ELF-1 (cell line): Measurements from ENCODE around the gene AOC3.
"Not testable (repeated sequence)": the region's sequence is repeated elsewhere in the genome, so short reads cannot be mapped to it uniquely, and the experiment has no call there.

ENCODE experiments used
- DNase-seq: peaks from one replicate; pipeline ENCODE4 v3.0.0-alpha.2; 2016; ENCODE audit warnings: low read depth, low spot score

The AOC3 gene

DNA sequence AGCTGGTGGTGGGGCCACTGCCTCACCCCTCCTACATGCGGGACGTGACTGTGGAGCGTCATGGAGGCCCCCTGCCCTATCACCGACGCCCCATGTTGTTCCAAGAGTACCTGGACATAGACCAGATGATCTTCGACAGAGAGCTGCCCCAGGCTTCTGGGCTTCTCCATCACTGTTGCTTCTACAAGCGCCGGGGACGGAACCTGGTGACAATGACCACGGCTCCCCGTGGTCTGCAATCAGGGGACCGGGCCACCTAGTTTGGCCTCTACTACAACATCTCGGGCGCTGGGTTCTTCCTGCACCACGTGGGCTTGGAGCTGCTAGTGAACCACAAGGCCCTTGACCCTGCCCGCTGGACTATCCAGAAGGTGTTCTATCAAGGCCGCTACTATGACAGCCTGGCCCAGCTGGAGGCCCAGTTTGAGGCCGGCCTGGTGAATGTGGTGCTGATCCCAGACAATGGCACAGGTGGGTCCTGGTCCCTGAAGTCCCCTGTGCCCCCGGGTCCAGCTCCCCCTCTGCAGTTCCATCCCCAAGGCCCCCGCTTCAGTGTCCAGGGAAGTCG lies 16.8 kb downstream of the AOC3 start:
- not testable (repeated sequence) for DNase-seq

DNA sequence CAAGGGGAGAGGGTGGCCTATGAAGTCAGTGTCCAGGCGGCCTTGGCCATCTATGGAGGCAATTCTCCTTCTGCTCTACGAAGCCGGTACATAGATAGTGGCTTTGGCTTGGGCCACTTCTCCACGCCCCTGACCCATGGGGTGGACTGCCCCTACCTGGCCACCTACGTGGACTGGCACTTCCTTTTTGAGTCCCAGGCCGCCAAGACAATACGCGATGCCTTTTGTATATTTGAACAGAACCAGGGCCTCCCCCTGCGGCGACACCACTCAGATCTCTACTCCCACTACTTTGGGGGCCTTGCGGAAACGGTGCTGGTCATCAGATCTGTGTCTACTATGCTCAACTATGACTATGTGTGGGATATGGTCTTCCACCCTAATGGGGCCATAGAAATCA lies 17.3 kb downstream of the AOC3 start:
- no peak for DNase-seq

DNA sequence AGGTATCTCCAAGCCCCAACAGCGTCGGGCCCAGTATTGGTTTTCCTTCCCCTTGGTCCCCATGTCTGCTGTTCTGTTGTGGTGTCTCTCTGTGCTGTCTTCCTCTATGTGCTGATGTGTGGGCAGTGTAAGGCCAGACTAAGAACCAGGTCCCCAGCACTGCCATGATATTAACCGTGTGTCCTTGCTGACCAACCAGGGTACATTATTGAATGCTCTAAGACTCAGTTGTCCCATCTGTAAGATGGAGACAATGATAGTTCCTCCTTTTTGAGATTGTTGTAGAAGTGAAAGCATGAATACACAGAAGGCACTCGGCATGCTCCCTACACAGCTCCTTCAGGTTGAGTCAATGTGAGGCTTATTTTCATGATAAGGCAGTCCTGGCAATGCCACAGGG lies 20.6 kb downstream of the AOC3 start:
- no peak for DNase-seq

- no peak for DNase-seq
Measured at GRCh38 chr17:42872251-42872965, 21.4 kb downstream of the AOC3 start.

GRCh38 chr17:42873315-42873714 lies 22.3 kb downstream of the AOC3 start:
- no peak for DNase-seq

DNA sequence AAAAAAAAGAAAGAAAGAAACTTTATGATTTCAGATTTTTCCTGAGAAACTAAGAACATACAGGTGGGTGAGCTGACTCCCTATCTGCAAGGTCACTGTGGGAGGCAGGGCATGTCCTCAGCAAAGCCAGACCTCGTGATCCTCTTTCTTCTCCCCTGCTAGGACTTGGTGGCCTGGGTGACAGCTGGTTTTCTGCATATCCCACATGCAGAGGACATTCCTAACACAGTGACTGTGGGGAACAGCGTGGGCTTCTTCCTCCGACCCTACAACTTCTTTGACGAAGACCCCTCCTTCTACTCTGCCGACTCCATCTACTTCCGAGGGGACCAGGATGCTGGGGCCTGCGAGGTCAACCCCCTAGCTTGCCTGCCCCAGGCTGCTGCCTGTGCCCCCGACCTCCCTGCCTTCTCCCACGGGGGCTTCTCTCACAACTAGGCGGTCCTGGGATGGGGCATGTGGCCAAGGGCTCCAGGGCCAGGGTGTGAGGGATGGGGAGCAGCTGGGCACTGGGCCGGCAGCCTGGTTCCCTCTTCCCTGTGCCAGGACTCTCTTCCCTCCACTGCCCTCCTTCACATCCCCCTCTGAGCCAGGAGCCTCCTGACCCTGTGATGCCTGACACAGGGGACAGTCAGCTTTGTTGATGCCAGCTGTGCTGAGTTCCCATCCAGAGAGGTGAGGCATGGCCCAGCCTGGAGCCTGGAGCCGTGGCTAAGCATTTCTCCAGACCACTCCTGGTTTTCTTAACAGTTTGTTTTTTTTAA lies 23.1 kb downstream of the AOC3 start:
- not testable (repeated sequence) for DNase-seq

GRCh38 chr17:42877037-42877436 lies 26.0 kb downstream of the AOC3 start:
- peak; percentile 65 for DNase-seq

GRCh38 chr17:42878123-42878880 lies 27.3 kb downstream of the AOC3 start:
- DNase-seq = peak; percentile 90

DNA sequence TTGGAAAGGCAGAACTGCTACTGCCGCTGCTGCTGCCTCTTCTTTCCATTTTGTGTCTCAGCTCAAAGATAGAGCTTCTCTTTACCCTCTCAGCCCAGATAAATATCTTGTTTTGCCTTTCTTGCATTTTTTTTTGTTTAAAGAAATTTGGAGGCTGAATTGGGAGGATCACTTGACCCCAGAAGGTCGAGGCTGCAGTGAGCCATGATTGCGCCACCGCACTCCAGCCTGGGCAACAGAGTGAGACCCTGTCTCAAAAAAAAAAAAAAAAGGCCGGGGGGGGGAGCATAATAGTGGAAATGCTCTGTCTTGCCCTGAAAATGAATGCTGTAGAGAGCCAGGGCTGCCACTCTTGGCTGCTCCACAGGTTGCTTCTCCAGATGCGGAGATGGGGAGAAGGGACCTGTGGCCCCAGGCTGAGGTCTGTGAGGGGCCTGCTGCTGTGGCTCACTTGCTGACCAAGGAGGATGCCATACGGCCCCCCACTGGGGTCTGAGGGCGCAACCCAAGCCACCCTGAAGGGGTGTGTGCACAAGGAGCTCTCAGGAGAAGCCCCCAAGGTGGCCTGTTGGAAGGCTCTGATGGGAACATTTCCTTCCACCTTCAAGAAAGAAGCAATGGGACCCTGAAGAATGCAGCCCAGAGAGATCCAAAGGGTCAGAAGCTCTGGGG lies 28.1 kb downstream of the AOC3 start:
- no peak for DNase-seq

DNA sequence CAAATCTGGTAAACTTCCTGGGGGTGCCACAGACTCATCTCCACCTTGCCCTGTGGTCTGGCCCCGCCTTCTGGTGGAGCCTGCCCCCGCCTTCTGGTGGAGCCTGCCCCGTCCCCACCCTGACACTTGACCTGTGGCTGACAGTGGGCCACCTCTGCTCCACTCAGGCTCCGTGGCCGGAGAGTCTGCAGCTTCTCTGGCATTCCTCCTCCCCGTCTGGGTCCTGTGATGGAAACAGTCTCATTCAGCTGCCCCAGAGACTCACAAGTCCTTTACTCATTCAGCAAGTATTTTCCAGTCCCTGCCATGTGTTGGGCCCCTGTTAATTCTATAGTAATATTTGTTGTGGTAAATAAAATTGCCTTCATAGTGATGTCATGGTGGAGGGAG lies 28.6 kb downstream of the AOC3 start:
- no peak for DNase-seq

DNA sequence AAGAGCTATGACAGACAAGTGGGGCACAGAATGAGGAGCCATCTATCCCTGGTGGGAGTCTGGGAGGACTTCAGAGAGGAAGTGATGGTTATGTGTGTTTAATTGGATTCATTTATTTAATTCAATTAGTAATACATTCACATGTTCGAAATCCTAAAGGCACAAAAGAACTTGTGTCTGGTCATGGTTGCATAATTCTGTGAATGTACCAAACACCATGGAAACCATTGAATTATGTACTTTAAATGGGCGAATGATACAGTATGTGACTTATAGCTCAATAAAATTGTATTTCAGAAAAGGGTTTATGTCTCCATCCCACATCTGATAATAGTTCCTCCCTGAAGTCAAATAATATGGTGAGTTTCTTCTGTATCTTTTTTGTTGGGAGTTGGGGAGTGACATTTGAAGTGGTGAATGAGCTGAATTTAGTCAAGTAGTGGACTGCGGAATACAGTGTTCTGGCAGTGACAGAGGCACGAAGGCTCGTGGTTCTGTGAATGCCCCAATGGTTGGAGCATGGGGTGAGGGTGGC lies 29.8 kb downstream of the AOC3 start:
- DNase-seq = no peak

DNA sequence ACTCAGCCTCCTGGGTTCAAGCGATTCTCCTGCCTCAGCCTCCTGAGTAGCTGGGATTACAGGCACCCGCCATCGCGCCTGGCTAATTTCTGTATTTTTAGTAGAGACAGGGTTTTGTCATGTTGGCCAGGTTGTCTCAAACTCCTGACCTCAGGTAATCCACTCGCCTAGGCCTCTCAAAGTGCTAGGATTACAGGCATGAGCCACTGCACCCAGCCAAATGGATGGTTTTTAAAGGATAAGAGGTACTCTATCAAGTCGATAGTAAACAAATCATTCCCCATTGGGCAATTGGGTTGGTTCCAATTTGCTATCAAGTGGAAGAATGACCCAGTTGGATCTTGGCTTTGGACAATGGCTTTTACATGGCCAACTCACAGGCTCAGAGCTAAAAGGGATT lies 30.7 kb downstream of the AOC3 start:
- DNase-seq = not testable (repeated sequence)

- no peak for DNase-seq
Measured at GRCh38 chr17:42882166-42882565, 31.2 kb downstream of the AOC3 start.

DNA sequence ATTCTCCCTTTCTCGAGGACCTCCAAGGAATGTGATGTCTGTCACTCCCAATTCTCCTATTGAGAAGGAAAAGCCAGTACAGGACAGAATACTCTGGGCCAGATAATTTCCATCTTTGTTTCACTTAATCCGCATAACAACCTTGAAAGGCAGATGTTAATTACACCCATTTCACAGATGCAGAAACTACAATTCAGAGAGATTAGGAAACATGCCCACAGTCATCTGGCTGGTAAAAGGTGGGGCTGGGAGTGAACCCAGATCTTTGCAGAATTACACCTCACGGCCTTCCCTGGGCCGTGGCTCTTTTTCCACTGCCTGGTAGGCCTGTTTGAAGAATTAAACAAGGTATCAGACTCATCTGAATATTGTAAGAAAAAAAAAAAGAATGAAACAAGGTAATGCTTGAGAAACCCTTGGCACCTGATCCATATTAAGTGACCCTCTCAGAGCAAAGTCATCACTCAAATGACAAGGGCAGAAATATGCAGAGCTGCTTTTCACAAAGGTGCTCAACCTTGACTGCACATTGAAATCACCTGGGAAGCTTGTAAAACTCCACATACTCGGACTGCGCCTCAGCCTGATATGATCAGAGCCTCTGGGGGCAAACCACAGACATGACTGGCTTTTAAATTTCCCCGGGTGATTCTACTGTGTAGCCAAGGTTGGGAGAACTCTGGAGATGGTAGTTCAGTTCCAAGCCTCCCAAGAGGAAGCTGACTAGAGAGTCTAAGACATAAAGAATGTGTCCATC lies 33.0 kb downstream of the AOC3 start:
- no peak for DNase-seq

- DNase-seq = not testable (repeated sequence)
Measured at GRCh38 chr17:42885806-42886205, 34.8 kb downstream of the AOC3 start.

DNA sequence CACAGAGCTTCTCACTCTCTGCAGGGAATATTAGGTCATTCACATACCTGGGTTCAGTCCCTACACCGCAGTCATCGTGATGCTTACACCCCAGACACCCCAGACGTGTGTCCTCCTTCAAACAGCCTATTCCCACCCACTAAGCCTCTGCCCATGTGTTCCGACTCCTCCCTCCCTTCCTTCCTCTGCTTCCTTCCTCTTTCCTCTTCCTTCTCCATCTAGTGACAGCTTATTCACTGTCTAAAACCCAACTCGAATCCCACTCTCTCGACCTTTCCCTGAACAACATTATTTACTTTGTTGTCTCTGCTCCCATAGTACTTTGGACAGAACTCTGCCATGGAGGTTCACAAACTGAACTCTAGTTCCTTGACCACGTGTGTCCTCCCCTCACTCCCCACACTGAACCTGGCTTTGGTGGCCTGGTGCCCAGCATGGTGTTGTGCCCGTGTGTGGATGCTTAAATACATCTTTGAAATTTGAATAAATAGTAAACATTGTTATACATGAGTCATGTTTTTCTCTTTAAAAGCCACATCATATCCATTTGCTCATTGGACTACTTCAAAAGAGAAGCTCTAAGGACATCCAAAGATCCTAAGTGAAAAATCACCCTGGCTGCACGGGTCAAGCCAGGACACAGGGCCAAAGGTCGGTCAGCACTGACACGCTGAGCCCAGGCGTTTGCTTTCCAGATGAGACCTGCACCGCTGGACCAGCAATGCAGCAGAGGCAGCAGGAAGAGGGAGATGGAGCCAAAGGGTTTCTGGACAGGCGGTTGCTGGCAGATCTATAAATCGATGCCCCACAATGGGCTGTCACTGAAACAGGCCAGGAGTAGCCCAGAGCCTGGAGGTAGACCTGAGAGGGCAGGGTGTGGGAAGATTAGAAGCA lies 35.5 kb downstream of the AOC3 start:
- DNase-seq = no peak

GRCh38 chr17:42889809-42890208 lies 38.8 kb downstream of the AOC3 start:
- no peak for DNase-seq

DNA sequence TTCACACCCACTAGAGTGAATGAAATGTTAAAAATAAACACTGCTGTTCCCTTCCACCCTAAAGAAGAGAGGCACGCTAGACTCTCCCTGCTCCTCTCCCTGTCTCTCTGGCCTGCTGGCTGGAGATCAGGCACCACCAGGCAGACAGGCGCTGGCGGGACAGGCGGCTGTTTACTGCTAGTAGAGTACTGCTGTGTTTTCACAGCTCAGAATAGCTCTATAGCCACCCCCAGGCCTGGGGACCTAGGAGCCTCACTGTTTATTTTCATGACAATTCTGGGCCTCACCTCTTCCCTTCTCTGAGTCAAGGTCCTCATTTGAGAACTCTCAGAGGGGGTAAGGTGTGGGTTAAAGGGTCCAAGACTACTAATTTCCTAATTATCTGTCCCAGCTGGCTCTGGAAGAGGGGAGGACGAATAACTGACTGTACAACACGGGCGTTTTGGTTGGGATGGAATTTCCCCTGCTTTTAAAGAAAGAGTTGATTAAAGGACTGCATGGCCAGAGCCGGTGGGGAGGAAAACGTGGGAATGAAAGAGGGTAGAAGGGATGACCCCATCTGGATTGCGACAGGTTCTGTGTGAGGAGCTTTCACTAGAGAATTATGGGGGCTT lies 40.6 kb downstream of the AOC3 start:
- DNase-seq = peak; percentile 73

- no peak for DNase-seq
Measured at GRCh38 chr17:42893359-42893758, 42.4 kb downstream of the AOC3 start.
